ENCODE data around the gene SMU1. TPM values are rescaled to one million over a fixed set of nuclear protein-coding genes. Genes with fewer than 3 reads are reported as not detected.
A peak's percentile ranks its signal among the peaks of the same experiment; 100 is the strongest.

Gene SMU1
- total RNA-seq, 1 donor from 2014 or later: 20.5 TPM

- Histone ChIP-seq H3K36me3 (peaks cover 61% of the 10 kb centered on the region), H3K27ac (no peak overlapping the region), H3K4me1 (peaks cover 12% of the 10 kb centered on the region), H3K27me3 (ENCODE audit: low read depth) (no peaks in the 10 kb centered on the region), H3K4me3 (no peak overlapping the region), H3K9me3 (no peaks in the 10 kb centered on the region)
- intact Hi-C loops (cut with DNase I): no loop called here
- no peak for TF ChIP-seq CTCF (IDR thresholded peaks at IDR 0.05)
- ATAC-seq (no peak), DNase-seq (no peak)
Observed at GRCh38 chr9:33040792-33041431, 35.6 kb downstream of the SMU1 start.

GRCh38 chr9:33032865-33033264, 43.6 kb downstream of the SMU1 start:
- H3K4me3 ChIP-seq: no peak overlapping the region
- no peaks in the 10 kb centered on the region for H3K9me3 ChIP-seq
- TF ChIP-seq CTCF (IDR thresholded peaks at IDR 0.05): no peak
- H3K36me3 ChIP-seq: peaks cover 100% of the 10 kb centered on the region
- H3K27ac ChIP-seq: no peak overlapping the region
- DNase-seq (no peak), ATAC-seq (no peak)
- no peaks in the 10 kb centered on the region for H3K27me3 ChIP-seq (ENCODE audit: low read depth)
- intact Hi-C loops (cut with DNase I): no loop called here
- peaks cover 44% of the 10 kb centered on the region for H3K4me1 ChIP-seq

GRCh38 chr9:33032292-33032691, 44.2 kb downstream of the SMU1 start:
- TF ChIP-seq CTCF (IDR thresholded peaks at IDR 0.05): no peak
- peaks cover 100% of the 10 kb centered on the region for H3K36me3 ChIP-seq
- H3K4me1 ChIP-seq: peaks cover 49% of the 10 kb centered on the region
- ATAC-seq: no peak
- H3K27ac ChIP-seq: no peak overlapping the region
- no peak for DNase-seq
- no peaks in the 10 kb centered on the region for H3K27me3 ChIP-seq (ENCODE audit: low read depth)
- H3K9me3 ChIP-seq: no peaks in the 10 kb centered on the region
- no peak overlapping the region for H3K4me3 ChIP-seq
- intact Hi-C loops (cut with DNase I): no loop called here

GRCh38 chr9:33030285-33030684, 46.2 kb downstream of the SMU1 start:
- H3K4me1 ChIP-seq: peaks cover 62% of the 10 kb centered on the region
- intact Hi-C loops (cut with DNase I): no loop called here

GRCh38 chr9:33029231-33029786, 47.2 kb downstream of the SMU1 start:
- Histone ChIP-seq H3K27me3 (ENCODE audit: low read depth) (no peaks in the 10 kb centered on the region), H3K9me3 (no peaks in the 10 kb centered on the region), H3K27ac (no peak overlapping the region), H3K4me1 (peaks cover 64% of the 10 kb centered on the region), H3K4me3 (peak overlapping the region; percentile 0), H3K36me3 (peaks cover 82% of the 10 kb centered on the region)
- no peak for ATAC-seq
- intact Hi-C loops (cut with DNase I): no loop called here
- TF ChIP-seq CTCF (IDR thresholded peaks at IDR 0.05): no peak
- DNase-seq: no peak

More at GRCh38 chr9:33030285-33030684, 46.2 kb downstream of the SMU1 start:
- no peak overlapping the region for H3K4me3 ChIP-seq
- TF ChIP-seq CTCF (IDR thresholded peaks at IDR 0.05): no peak
- no peaks in the 10 kb centered on the region for H3K9me3 ChIP-seq
- peaks cover 91% of the 10 kb centered on the region for H3K36me3 ChIP-seq
- ATAC-seq: no peak
- H3K27ac ChIP-seq: no peak overlapping the region
- no peaks in the 10 kb centered on the region for H3K27me3 ChIP-seq (ENCODE audit: low read depth)
- no peak for DNase-seq
